Hepatocyte (in vitro differentiated cells): ENCODE measurements around the gene HTRA2. TPM values are rescaled to one million over a fixed set of nuclear protein-coding genes. Genes with fewer than 3 reads are reported as not detected.

Experiments
- DNase-seq: peaks from one replicate; pipeline ENCODE4 v3.0.0-alpha.2; 2016; ENCODE audit warnings: low spot score
- H2AFZ ChIP-seq: fragments of 200-600 bp; sonication (generic); 2 replicates; pipeline ENCODE4 v1.6.0; 2016; ENCODE audit warnings: antibody characterized with exemption, mild to moderate bottlenecking
- H3K27ac ChIP-seq: fragments of 200-600 bp; sonication (generic); 2 replicates; pipeline ENCODE4 v1.5.1; 2016; ENCODE audit warnings: mild to moderate bottlenecking
- H3K27me3 ChIP-seq: fragments of 200-600 bp; sonication (generic); 2 replicates; pipeline ENCODE4 v1.6.1; 2016
- H3K36me3 ChIP-seq: fragments of 200-600 bp; sonication (generic); replicated peaks from 2 replicates; pipeline ENCODE4 v1.5.1; 2016; ENCODE audit warnings: low read depth; ENCODE audit not compliant: insufficient read depth
- H3K4me1 ChIP-seq: fragments of 200-600 bp; sonication (generic); 2 replicates; pipeline ENCODE4 v1.5.1; 2016; ENCODE audit warnings: mild to moderate bottlenecking, moderate library complexity; ENCODE audit not compliant: insufficient read depth
- H3K4me2 ChIP-seq: fragments of 200-600 bp; sonication (generic); 2 replicates; pipeline ENCODE4 v1.6.0; 2016
- H3K4me3 ChIP-seq: fragments of 200-600 bp; sonication (generic); 2 replicates; pipeline ENCODE4 v1.5.1; 2016; ENCODE audit warnings: mild to moderate bottlenecking
- H3K79me2 ChIP-seq: fragments of 200-600 bp; sonication (generic); 2 replicates; pipeline ENCODE4 v1.6.0; 2017; ENCODE audit warnings: mild to moderate bottlenecking
- H3K9me2 ChIP-seq: fragments of 200-600 bp; sonication (generic); replicated peaks from 2 replicates; pipeline ENCODE4 v1.6.0; 2017; ENCODE audit warnings: mild to moderate bottlenecking; ENCODE audit not compliant: insufficient read depth
- H3K9me3 ChIP-seq: fragments of 200-600 bp; sonication (generic); 2 replicates; pipeline ENCODE4 v1.5.1; 2016; ENCODE audit warnings: low read depth, mild to moderate bottlenecking
- H4K20me1 ChIP-seq: fragments of 200-600 bp; sonication (generic); 2 replicates; pipeline ENCODE4 v1.6.0; 2016; ENCODE audit warnings: mild to moderate bottlenecking; ENCODE audit not compliant: insufficient read depth, poor library complexity, severe bottlenecking
- EZH2 ChIP-seq: fragments of 200-600 bp; sonication (generic); IDR thresholded peaks from 2 replicates; pipeline ENCODE4 v1.6.1; 2016; ENCODE audit warnings: antibody characterized with exemption, mild to moderate bottlenecking, borderline replicate concordance
- EZH2phosphoT487 ChIP-seq: fragments of 200-600 bp; sonication (generic); IDR thresholded peaks from one replicate; pipeline ENCODE4 v1.6.1; 2018; ENCODE audit warnings: antibody characterized with exemption, mild to moderate bottlenecking, low read depth, moderate library complexity; ENCODE audit not compliant: unreplicated experiment, severe bottlenecking
- WGBS: methylation state at CpG from one replicate; pipeline ENCODE4 v1.1.6; 2016; ENCODE audit warnings: low lambda C conversion rate; ENCODE audit errors: missing lambda C conversion rate; 5-methylcytosine and 5-hydroxymethylcytosine counted together
- polyA plus RNA-seq: library from polyadenylated mRNA; unstranded; fragments of >200 nt; fragmentation: Nextera tagmentation; extraction: Ambion mirVana; gene quantifications from 2 replicates; pipeline ENCODE4 v1.2.1, GENCODE V29; 2016
- total RNA-seq: library from RNA; depleted of rRNA; stranded (reverse); fragments of >200 nt; gene quantifications from 2 replicates; pipeline ENCODE4 v1.2.3, GENCODE V29; 2014
- TF ChIP-seq, protein P1 (sequence below): fragments of 200-600 bp; sonication (generic); IDR thresholded peaks from 2 replicates; pipeline ENCODE4 v1.5.1; 2016; ENCODE audit warnings: antibody characterized with exemption, mild to moderate bottlenecking; ENCODE audit not compliant: poor library complexity

HTRA2 gene
- total RNA-seq (31.2 and 32.4 TPM in 2 replicates), polyA plus RNA-seq (33.5 and 37.2 TPM in 2 replicates)

DNA sequence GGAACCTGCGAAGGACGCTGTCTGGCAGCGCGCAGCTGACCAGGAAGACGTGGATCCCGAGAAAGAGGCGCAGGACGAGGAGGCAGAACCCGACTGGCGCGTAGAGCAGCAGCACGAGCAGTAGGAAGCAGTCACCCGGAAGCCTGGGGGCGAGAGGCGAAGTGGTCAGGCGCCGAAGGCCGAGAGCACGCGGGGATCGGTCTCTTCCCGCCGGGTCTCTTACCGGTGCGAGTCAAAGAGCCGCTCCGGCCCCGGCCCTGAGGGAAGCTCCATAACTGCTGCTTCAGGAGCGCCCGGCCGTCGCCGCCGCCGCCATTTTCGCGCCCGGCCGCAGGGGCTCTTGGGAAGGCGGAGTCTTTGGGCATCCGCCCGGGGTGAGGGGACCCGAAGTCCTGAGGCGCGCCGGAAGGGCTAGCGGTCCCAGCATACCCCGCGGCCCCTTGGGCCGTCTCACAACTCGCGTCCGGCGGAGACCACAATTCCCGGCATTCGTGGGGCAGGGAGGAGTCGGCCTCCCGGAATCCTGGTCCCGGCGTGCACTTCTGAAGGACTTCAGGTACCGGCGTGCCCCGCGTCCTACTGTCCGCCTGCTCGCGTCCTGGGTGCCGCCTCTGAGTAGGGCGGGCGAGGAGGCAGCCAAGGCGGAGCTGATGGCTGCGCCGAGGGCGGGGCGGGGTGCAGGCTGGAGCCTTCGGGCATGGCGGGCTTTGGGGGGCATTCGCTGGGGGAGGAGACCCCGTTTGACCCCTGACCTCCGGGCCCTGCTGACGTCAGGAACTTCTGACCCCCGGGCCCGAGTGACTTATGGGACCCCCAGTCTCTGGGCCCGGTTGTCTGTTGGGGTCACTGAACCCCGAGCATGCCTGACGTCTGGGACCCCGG, at the start of gene HTRA2, which contains the start of gene AUP1:
Gene HTRA2, plus strand, starts transcription at position 577 of the 882 bp plus-strand sequence. Its CDS starts 74 bp downstream, at position 651.
Gene AUP1, minus strand, starts transcription at position 350 of the 882 bp plus-strand sequence. Its CDS starts 77 bp downstream, at position 273.
- peak; percentile 99 for DNase-seq
- Histone ChIP-seq H3K27ac (peak within 1 kb of the TSS; percentile 89), H3K9me3 (no peaks in the 10 kb centered on the region), H3K4me2 (peak within 1 kb of the TSS; percentile 97), H3K36me3 (no peaks in the 10 kb centered on the region), H3K9me2 (no peaks in the 10 kb centered on the region), H3K4me3 (peak within 1 kb of the TSS; percentile 90), H3K27me3 (no peaks in the 10 kb centered on the region), H3K4me1 (no peaks in the 10 kb centered on the region), H2AFZ (peak within 1 kb of the TSS; percentile 65), H4K20me1 (peaks cover 7% of the 10 kb centered on the region), H3K79me2 (peaks cover 32% of the 10 kb centered on the region)
- TF ChIP-seq EZH2 = no peak
- no peak for TF ChIP-seq EZH2phosphoT487
- TF ChIP-seq, protein P1, sequence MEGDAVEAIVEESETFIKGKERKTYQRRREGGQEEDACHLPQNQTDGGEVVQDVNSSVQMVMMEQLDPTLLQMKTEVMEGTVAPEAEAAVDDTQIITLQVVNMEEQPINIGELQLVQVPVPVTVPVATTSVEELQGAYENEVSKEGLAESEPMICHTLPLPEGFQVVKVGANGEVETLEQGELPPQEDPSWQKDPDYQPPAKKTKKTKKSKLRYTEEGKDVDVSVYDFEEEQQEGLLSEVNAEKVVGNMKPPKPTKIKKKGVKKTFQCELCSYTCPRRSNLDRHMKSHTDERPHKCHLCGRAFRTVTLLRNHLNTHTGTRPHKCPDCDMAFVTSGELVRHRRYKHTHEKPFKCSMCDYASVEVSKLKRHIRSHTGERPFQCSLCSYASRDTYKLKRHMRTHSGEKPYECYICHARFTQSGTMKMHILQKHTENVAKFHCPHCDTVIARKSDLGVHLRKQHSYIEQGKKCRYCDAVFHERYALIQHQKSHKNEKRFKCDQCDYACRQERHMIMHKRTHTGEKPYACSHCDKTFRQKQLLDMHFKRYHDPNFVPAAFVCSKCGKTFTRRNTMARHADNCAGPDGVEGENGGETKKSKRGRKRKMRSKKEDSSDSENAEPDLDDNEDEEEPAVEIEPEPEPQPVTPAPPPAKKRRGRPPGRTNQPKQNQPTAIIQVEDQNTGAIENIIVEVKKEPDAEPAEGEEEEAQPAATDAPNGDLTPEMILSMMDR = no peak
- WGBS = 1% methylated on average over 76 of the region's 87 CpGs

DNA sequence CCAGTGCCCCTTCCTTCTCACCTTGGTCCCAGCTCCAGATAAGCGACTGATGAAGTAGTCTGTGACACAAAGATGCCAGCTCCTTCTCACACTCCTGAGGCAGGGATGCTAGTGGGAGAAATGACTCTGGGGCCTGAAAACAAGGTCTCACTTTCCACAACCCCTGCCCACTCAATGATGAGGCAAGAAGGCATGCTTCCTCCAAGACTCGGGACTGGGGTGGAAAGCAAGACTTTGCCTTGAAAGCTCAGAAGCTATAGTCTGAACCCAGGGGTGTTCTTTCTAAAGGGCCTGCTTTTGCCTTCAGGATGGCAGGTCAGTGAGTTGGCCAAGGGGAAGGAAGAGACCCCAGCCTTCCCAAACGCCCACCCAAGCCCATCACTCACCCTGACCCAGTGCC, 48.3 kb upstream of the HTRA2 start:
- Histone ChIP-seq H3K4me3 (peak overlapping the region; percentile 85), H3K9me2 (no peaks in the 10 kb centered on the region), H3K4me1 (peaks cover 18% of the 10 kb centered on the region), H3K4me2 (peak overlapping the region; percentile 100), H3K79me2 (peaks cover 56% of the 10 kb centered on the region), H2AFZ (no peak overlapping the region), H3K36me3 (no peaks in the 10 kb centered on the region), H3K9me3 (no peaks in the 10 kb centered on the region), H3K27me3 (no peaks in the 10 kb centered on the region), H4K20me1 (no peaks in the 10 kb centered on the region), H3K27ac (no peak overlapping the region)
- 67% methylated on average over 3 of the region's 3 CpGs for WGBS
- TF ChIP-seq EZH2 (no peak), EZH2phosphoT487 (no peak)
- TF ChIP-seq, protein P1 = no peak
- DNase-seq = no peak

DNA sequence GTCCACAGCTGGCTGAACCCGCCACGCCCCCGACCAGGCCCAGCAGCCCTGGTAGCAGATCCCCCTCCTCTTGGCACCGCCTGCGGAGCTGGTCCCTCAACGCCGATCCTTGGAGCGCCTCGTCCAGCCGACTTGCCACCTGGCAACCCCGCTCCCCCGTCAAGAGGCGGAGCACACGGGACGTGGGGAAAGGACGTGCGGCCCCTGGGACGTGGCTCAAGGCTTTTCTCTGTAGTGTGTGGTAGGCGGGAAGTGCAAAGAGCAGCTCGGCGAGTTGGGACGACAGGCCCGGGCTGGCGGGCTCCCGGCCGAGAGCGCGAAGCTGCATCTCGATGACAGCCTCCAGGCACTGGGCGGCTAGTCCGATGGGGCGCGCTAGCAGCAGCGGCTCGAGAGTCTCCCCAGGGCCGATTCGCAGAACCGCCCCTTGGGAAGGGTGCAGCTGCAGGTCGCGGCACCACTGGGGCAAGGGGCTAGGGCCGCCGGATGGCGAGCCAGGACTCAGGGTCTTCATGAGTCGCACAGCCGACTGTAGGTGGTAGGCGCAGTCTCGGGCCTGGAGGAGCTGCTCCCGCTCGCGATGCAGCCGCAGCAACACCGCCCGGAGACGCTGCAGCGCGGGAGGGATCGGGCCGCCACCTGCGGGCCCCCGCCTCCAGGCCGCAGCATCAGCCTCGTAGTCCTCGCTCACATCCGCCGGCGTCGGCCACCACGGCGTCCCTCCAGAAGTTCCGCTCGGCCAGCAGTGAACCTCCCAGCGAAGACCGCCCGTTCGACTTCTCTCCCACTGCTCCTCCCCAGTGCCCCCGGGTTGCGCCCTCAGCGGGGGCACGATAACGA, 47.6 kb upstream of the HTRA2 start:
- H4K20me1 ChIP-seq = no peaks in the 10 kb centered on the region
- no peaks in the 10 kb centered on the region for H3K9me3 ChIP-seq
- peak overlapping the region; percentile 75 for H2AFZ ChIP-seq
- TF ChIP-seq EZH2 (no peak), EZH2phosphoT487 (no peak)
- TF ChIP-seq, protein P1 = no peak
- H3K27me3 ChIP-seq = no peaks in the 10 kb centered on the region
- H3K36me3 ChIP-seq = no peaks in the 10 kb centered on the region
- peak overlapping the region; percentile 85 for H3K4me3 ChIP-seq
- WGBS = 3% methylated on average over 70 of the region's 80 CpGs
- H3K79me2 ChIP-seq = peaks cover 56% of the 10 kb centered on the region
- H3K27ac ChIP-seq = peak overlapping the region; percentile 86
- no peaks in the 10 kb centered on the region for H3K9me2 ChIP-seq
- H3K4me2 ChIP-seq = peak overlapping the region; percentile 100
- peaks cover 18% of the 10 kb centered on the region for H3K4me1 ChIP-seq
- peak; percentile 54 for DNase-seq
